Fibroblast of pulmonary artery (primary cell): ENCODE data around the gene MAK.
A peak's percentile ranks its signal among the peaks of the same experiment; 100 is the strongest.

Experiments used
- DNase-seq: peaks from one replicate; pipeline ENCODE4 v3.0.0-alpha.2; 2010; ENCODE audit warnings: low read depth
- H3K4me3 ChIP-seq: replicated peaks from 2 replicates; pipeline ENCODE4 v1.5.1; 2011; ENCODE audit warnings: low read depth, mild to moderate bottlenecking, control low read depth, low read length, moderate library complexity
- TF ChIP-seq, protein P1 (sequence below): IDR thresholded peaks from 2 replicates; pipeline ENCODE4 v1.5.1; 2011; ENCODE audit warnings: mild to moderate bottlenecking, control low read depth, low read length, inconsistent platforms; ENCODE audit errors: missing control alignments

Gene MAK

GRCh38 chr6:10849901-10850300 lies 11.6 kb upstream of the MAK start:
- H3K4me3 ChIP-seq: no peak overlapping the region
- TF ChIP-seq, protein P1, sequence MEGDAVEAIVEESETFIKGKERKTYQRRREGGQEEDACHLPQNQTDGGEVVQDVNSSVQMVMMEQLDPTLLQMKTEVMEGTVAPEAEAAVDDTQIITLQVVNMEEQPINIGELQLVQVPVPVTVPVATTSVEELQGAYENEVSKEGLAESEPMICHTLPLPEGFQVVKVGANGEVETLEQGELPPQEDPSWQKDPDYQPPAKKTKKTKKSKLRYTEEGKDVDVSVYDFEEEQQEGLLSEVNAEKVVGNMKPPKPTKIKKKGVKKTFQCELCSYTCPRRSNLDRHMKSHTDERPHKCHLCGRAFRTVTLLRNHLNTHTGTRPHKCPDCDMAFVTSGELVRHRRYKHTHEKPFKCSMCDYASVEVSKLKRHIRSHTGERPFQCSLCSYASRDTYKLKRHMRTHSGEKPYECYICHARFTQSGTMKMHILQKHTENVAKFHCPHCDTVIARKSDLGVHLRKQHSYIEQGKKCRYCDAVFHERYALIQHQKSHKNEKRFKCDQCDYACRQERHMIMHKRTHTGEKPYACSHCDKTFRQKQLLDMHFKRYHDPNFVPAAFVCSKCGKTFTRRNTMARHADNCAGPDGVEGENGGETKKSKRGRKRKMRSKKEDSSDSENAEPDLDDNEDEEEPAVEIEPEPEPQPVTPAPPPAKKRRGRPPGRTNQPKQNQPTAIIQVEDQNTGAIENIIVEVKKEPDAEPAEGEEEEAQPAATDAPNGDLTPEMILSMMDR: no peak
- DNase-seq: no peak

DNA sequence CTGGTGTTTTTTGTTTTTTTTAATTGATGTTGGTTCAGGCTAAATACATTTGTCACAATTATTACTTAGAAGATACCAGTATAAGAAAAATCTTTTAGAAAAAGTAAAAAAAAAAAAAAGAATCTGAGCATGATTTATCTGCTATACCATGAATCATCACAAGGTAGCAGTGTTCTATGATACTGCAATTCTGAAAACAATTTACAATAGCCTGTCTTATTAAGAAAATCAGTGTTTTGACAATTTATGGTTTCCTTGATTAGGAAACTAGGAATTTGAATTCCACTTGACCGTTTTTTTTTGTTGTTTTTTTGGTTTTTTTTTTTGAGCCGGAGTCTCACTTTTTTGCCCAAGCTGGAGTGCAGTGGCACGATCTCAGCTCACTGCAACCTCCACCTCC lies 9.3 kb upstream of the MAK start:
- TF ChIP-seq, protein P1: peak; percentile 24
- peak; percentile 8 for DNase-seq
- no peak overlapping the region for H3K4me3 ChIP-seq

- DNase-seq: no peak
- no peak overlapping the region for H3K4me3 ChIP-seq
- TF ChIP-seq, protein P1: no peak
These were observed 5.2 kb upstream of the MAK start for GRCh38 chr6:10843554-10843953.

GRCh38 chr6:10838794-10839333 lies 525 bp upstream of the MAK start:
- TF ChIP-seq, protein P1: no peak

GRCh38 chr6:10837622-10837994 lies 731 bp downstream of the MAK start:
- peak overlapping the region; percentile 64 for H3K4me3 ChIP-seq
- TF ChIP-seq, protein P1: no peak
- DNase-seq: peak; percentile 6

More at GRCh38 chr6:10838794-10839333, 525 bp upstream of the MAK start:
- peak overlapping the region; percentile 64 for H3K4me3 ChIP-seq
- no peak for DNase-seq

GRCh38 chr6:10837009-10837621 lies 1.2 kb downstream of the MAK start:
- peak; percentile 4 for DNase-seq
- TF ChIP-seq, protein P1: no peak
- peak overlapping the region; percentile 64 for H3K4me3 ChIP-seq

GRCh38 chr6:10834823-10835222 lies 3.5 kb downstream of the MAK start:
- no peak for DNase-seq
- H3K4me3 ChIP-seq: no peak overlapping the region
- TF ChIP-seq, protein P1: no peak
